Upper lobe of right lung (tissue), 1 donor: ENCODE measurements around the gene TAS1R3. TPM values are rescaled to one million over a fixed set of nuclear protein-coding genes. Genes with fewer than 3 reads are reported as not detected.
"Not testable (repeated sequence)": the region's sequence is repeated elsewhere in the genome, so short reads cannot be mapped to it uniquely, and the experiment has no call there.

Experiments
- ATAC-seq: fragments of 200-7000 bp; cut with Tn5 transposase; one replicate; pipeline ENCODE4 v1.9.1; 2020; ENCODE audit warnings: mild to moderate bottlenecking, moderate library complexity
- DNase-seq: peaks from one replicate; pipeline ENCODE4 v3.0.0-alpha.2; 2020
- H3K27ac ChIP-seq: fragments of 200-600 bp; one replicate; pipeline ENCODE4 v1.8.0; 2022
- H3K27me3 ChIP-seq: fragments of 200-600 bp; one replicate; pipeline ENCODE4 v1.8.0; 2022; ENCODE audit warnings: mild to moderate bottlenecking
- H3K36me3 ChIP-seq: fragments of 200-600 bp; one replicate; pipeline ENCODE4 v1.8.0; 2022
- H3K4me1 ChIP-seq: fragments of 200-600 bp; one replicate; pipeline ENCODE4 v1.8.0; 2022
- H3K4me3 ChIP-seq: fragments of 200-600 bp; one replicate; pipeline ENCODE4 v1.8.0; 2022; ENCODE audit warnings: mild to moderate bottlenecking
- H3K9me3 ChIP-seq: fragments of 200-600 bp; one replicate; pipeline ENCODE4 v1.8.0; 2022
- intact Hi-C: fragments of 100-400 bp; cut with DNase I; formaldehyde crosslinking; loops from one replicate; pipeline ENCODE4 v1.11.0; 2022
- total RNA-seq: library from RNA; stranded (reverse); fragmentation: NEBNext Ultra II Directional; extraction: Animal tissue kit (Norgen Biotek cat#: 25700); gene quantifications from one replicate; pipeline ENCODE4 v1.2.1, GENCODE V29; 2021
- TF ChIP-seq, protein P1 (sequence below): fragments of 200-600 bp; IDR thresholded peaks from one replicate; pipeline ENCODE4 v1.8.0; 2022; ENCODE audit warnings: antibody characterized with exemption
- donor health status: DM: no; HTN: yes; CAD: no; lungs with severe emphysema.

TAS1R3 gene
- total RNA-seq, 1 donor from 2014 or later = 0.32 TPM

DNA sequence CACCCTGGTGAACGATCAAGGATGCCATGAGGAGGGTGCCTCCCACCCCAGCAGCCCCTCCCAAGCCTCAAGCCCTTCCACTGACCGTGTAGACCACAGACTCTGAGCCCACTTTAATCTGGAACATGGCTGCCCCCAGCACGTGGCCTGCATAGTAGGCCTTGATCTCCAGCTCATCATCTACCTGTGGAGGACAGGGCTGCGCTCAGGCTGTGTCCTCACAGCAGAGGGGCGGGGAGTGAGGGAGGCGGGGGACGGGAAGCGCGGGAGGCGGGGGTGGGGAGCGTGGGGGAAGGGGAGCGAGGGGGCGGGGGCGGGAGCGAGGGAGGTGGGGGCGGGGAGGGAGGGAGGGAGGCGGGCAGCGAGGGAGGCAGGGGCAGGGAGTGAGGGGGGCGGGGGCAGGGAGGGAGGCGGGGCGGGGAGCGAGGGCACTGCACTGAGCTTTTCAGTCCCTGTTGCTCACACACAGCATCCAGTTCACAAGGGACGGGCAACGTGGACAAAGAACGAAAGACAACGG, 15.6 kb upstream of the TAS1R3 start:
- intact Hi-C loops = no loop called here
- TF ChIP-seq, protein P1, sequence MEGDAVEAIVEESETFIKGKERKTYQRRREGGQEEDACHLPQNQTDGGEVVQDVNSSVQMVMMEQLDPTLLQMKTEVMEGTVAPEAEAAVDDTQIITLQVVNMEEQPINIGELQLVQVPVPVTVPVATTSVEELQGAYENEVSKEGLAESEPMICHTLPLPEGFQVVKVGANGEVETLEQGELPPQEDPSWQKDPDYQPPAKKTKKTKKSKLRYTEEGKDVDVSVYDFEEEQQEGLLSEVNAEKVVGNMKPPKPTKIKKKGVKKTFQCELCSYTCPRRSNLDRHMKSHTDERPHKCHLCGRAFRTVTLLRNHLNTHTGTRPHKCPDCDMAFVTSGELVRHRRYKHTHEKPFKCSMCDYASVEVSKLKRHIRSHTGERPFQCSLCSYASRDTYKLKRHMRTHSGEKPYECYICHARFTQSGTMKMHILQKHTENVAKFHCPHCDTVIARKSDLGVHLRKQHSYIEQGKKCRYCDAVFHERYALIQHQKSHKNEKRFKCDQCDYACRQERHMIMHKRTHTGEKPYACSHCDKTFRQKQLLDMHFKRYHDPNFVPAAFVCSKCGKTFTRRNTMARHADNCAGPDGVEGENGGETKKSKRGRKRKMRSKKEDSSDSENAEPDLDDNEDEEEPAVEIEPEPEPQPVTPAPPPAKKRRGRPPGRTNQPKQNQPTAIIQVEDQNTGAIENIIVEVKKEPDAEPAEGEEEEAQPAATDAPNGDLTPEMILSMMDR = no peak
- Histone ChIP-seq H3K36me3 (peaks cover 64% of the 10 kb centered on the region), H3K4me1 (peaks cover 7% of the 10 kb centered on the region), H3K27ac (no peak overlapping the region), H3K4me3 (no peak overlapping the region), H3K9me3 (no peaks in the 10 kb centered on the region), H3K27me3 (no peaks in the 10 kb centered on the region)
- ATAC-seq (no peak), DNase-seq (no peak)

DNA sequence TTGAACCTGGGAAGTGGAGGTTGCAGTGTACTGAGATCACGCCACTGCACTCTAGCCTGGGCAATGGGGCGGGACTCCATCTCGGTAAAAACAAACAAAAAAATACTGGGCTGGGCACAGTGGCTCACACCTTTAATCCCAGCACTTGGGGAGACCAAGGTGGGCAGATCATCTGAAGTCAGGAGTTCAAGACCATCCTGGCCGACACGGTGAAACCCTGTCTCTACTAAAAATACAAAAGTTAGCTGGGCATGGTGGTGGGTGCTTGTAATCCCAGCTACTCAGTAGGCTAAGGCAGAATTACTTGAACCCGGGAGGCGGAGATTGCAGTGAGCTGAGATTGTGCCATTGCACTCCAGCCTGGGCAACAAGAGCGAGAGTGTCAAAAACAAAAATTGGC, 14.9 kb upstream of the TAS1R3 start:
- ATAC-seq = not testable (repeated sequence)
- H3K36me3 ChIP-seq = peaks cover 60% of the 10 kb centered on the region

DNA sequence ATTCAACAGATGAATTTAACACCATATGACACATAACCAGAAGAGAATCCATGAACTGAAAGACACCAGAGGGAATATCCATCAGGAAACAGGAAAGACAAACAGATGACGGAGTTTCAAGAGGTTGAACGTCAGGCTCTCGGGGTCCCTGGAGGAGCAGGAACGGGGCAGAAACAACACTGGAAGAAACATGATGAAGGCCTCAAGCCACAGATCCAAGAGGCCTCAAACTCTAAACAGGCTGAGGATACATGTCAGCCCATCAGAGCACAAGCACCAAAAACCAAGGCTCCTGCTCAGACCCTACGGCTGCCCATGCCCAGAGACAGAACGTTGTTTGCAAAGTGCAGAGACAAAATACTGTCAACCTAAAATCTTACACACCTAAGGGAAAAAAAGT, 13.7 kb upstream of the TAS1R3 start:
- TF ChIP-seq, protein P1 = no peak
- peaks cover 15% of the 10 kb centered on the region for H3K4me1 ChIP-seq
- intact Hi-C loops = no loop called here
- H3K36me3 ChIP-seq = peaks cover 49% of the 10 kb centered on the region
- peak overlapping the region; percentile 72 for H3K27ac ChIP-seq
- ATAC-seq (no peak), DNase-seq (no peak)
- H3K27me3 ChIP-seq = no peaks in the 10 kb centered on the region
- no peaks in the 10 kb centered on the region for H3K9me3 ChIP-seq
- H3K4me3 ChIP-seq = no peak overlapping the region

More for the DNA sequence above, 14.9 kb upstream of the TAS1R3 start:
- H3K27me3 ChIP-seq, H3K27ac ChIP-seq, H3K4me3 ChIP-seq, intact Hi-C loops, DNase-seq, H3K9me3 ChIP-seq: not testable (repeated sequence)
- peaks cover 12% of the 10 kb centered on the region for H3K4me1 ChIP-seq

DNA sequence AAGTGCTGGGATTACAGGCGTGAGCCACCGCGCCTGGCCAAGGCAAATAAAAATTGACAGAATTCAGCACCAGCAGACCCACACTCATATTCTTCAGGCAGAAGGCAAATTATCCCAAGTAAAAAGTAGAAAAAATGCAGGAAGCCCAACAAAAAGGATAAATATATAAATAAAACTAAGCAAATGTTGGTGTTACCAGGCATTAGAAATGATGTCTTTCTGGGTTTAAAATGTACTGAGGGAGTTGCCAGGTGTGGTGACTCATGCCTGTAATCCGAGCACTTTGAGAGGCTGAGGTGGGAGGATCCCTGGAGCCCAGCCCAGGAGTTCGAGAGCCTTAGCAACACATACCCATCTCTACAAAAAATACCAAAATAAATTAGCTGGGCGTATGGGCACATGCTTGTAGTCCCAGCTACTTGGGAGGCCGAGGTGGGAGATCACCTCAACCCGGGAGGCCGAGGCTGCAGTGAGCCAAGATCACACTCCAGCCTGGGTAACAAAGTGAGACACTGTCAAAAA, 12.9 kb upstream of the TAS1R3 start:
- Histone ChIP-seq H3K36me3 (peaks cover 41% of the 10 kb centered on the region), H3K27me3 (no peaks in the 10 kb centered on the region), H3K9me3 (no peaks in the 10 kb centered on the region), H3K4me1 (peaks cover 19% of the 10 kb centered on the region), H3K4me3 (no peak overlapping the region), H3K27ac (peak overlapping the region; percentile 72)
- intact Hi-C loops = no loop called here
- ATAC-seq (peak; percentile 75), DNase-seq (peak; percentile 87)
- TF ChIP-seq, protein P1 = no peak

DNA sequence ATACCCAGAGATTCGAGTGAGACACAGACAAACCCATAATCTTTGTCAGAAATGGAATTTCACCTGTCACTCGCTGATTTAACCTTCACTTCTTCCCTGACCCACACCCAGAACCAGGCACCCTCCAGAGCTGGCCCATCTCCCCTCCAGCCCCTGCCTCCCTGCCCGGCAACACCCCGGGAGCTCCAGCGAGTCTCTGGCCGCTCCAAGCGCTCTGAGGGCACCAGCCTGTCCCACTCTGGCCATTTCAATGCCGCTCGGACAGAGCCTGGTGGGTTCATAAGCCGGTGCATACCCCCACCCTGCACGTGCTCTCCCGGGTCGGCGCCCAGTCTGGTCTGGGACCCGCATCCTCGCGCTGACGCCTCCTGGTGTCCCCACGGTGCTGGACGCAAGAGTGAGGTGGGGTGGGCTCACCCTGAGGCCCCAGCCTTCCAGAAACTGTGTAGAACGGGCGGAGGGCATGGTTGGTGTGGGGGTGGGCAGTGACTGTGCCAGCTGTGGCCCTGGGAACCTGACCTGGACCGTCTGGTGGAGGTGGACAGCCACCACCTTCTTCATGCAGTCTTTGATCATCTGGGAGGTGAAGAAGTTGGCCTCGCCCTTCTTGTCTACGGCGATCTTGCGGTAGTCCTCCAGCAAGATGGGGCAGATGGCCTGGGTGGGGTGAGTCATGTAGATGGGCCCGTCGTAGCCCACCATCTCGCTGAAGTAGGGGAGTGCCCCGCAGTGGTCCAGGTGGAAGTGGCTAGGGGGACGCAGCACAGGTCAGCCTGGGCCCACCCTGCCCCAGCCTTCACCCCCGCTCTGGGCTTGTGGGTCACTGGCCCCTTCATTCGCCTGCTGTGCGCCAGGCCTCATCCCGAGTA, 12.1 kb upstream of the TAS1R3 start:
- Histone ChIP-seq H3K36me3 (peaks cover 33% of the 10 kb centered on the region), H3K9me3 (no peaks in the 10 kb centered on the region), H3K27me3 (no peaks in the 10 kb centered on the region), H3K4me3 (no peak overlapping the region), H3K27ac (peak overlapping the region; percentile 72), H3K4me1 (peaks cover 24% of the 10 kb centered on the region)
- intact Hi-C loops = no loop called here
- TF ChIP-seq, protein P1 = no peak
- DNase-seq = no peak
- ATAC-seq = no peak

DNA sequence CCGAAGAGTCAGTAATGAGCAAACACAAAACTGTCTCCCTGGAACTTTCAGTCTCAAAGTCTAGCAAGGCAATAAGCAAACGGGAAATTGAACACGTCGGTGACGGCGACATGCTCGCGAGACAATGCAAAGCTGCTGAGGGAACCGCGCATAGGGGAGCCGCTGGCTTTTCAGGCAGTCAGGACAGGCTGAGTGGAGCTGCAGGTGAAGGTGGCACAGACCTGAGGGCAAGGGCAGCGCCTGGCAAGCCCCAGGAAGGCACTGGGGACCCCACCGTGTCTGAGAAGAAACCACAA, 11.5 kb upstream of the TAS1R3 start:
- Histone ChIP-seq H3K9me3 (no peaks in the 10 kb centered on the region), H3K36me3 (peaks cover 27% of the 10 kb centered on the region), H3K4me3 (no peak overlapping the region), H3K4me1 (peaks cover 24% of the 10 kb centered on the region), H3K27ac (peak overlapping the region; percentile 17), H3K27me3 (no peaks in the 10 kb centered on the region)
- TF ChIP-seq, protein P1 = no peak
- DNase-seq (no peak), ATAC-seq (no peak)
- intact Hi-C loops = no loop called here
